Erythroblast (primary cell): ENCODE results near the gene MYH10.

ENCODE experiments used
- GATA1 ChIP-seq: IDR thresholded peaks from 2 replicates; pipeline ENCODE4 v1.6.1; 2011; ENCODE audit warnings: low read depth, mild to moderate bottlenecking, control low read depth, low read length, moderate library complexity
- POLR2A ChIP-seq: IDR thresholded peaks from 2 replicates; pipeline ENCODE4 v1.6.1; 2011; ENCODE audit warnings: mild to moderate bottlenecking, low read length

GRCh38 chr17:8629371-8630226 is 926 bp downstream of the MYH10 start:
- no peak for TF ChIP-seq POLR2A
- no peak for TF ChIP-seq GATA1
